Measurements from ENCODE around the gene ZNF684.

ZNF684 gene

DNA sequence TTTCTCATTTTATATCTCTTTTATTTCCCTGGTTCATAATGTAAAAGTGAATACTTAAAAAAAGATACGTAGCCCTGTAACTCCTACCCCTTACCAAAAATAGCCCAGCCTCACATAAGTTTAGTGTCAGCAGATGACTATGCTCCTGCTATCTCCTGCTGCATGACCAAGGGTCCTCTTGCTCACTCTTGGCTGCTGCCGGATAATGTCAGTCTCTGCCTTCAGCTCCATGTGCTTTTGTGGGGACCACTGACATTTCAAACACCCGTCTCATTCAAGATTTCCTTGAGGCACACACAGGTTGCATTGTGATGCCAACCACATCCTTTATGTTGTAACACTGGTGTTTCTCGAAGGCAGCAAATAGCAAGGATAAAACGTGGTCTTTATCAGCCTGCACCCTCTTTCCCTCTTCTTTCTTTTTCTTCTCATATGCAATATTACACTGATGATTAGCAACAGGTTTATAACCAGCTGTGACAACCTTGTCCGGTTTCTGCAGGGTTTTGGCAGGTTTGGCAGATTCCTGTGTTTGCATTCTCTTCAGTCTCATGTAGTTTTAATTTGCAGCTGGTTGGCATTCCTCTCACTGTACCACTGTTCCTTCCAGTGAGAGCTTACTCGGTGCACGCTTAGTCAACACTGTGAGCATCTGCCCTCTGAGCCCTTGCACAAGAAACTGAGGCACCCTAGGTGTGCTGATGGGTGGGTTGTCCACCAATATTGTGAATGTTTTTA is 62.2 kb downstream of the ZNF684 start:
- H2AFZ ChIP-seq (ENCODE audit: low read length), result no peak overlapping the region
- no peak overlapping the region for H3K4me3 ChIP-seq (ENCODE audit: low read depth, low read length, poor library complexity, severe bottlenecking)
- H3K4me1 ChIP-seq (ENCODE audit: insufficient read depth, low read length, severe bottlenecking), result no peaks in the 10 kb centered on the region
- H4K20me1 ChIP-seq (ENCODE audit: insufficient read depth, low read length), result no peaks in the 10 kb centered on the region
- H3K36me3 ChIP-seq (ENCODE audit: insufficient read depth, low read length), result no peaks in the 10 kb centered on the region
- H3K9me3 ChIP-seq (ENCODE audit: low read length), result peaks cover 6% of the 10 kb centered on the region; the same call in 1 of the 2 replicates
- TF ChIP-seq EZH2 (IDR thresholded peaks at IDR 0.05; ENCODE audit: borderline replicate concordance, low read length) (no peak), CTCF (IDR thresholded peaks at IDR 0.05; ENCODE audit: low read length) (no peak)
- H3K9me2 ChIP-seq (ENCODE audit: low read depth, low read length), result no peaks in the 10 kb centered on the region
- H3K27me3 ChIP-seq (ENCODE audit: insufficient read depth, low read length), result 0 out of 2 replicates have a peak, but pooled peaks cover 4% of the 10 kb centered on the region
- H3K27ac ChIP-seq (ENCODE audit: low read depth, low read length, poor library complexity, severe bottlenecking), result no peak overlapping the region
- no peaks in the 10 kb centered on the region for H3F3A ChIP-seq (ENCODE audit: insufficient read depth, low read length)
- no peaks in the 10 kb centered on the region for H3K79me2 ChIP-seq (ENCODE audit: insufficient read depth, low read length)
- H3K4me2 ChIP-seq (ENCODE audit: low read length), result no peak overlapping the region
- no peak overlapping the region for H3K9ac ChIP-seq (ENCODE audit: low read length)

GRCh38 chr1:40594187-40594531 is 62.7 kb downstream of the ZNF684 start:
- Histone ChIP-seq H3K27me3 (ENCODE audit: insufficient read depth, low read length) (0 out of 2 replicates have a peak, but pooled peaks cover 4% of the 10 kb centered on the region), H3K4me2 (ENCODE audit: low read length) (no peak overlapping the region), H4K20me1 (ENCODE audit: insufficient read depth, low read length) (no peaks in the 10 kb centered on the region), H3K9me2 (ENCODE audit: low read depth, low read length) (no peaks in the 10 kb centered on the region), H3K4me1 (ENCODE audit: insufficient read depth, low read length, severe bottlenecking) (no peaks in the 10 kb centered on the region), H3K27ac (ENCODE audit: low read depth, low read length, poor library complexity, severe bottlenecking) (no peak overlapping the region), H3K9me3 (ENCODE audit: low read length) (peaks cover 6% of the 10 kb centered on the region; the same call in 1 of the 2 replicates), H3K36me3 (ENCODE audit: insufficient read depth, low read length) (no peaks in the 10 kb centered on the region), H3K9ac (ENCODE audit: low read length) (no peak overlapping the region), H3F3A (ENCODE audit: insufficient read depth, low read length) (no peaks in the 10 kb centered on the region), H3K79me2 (ENCODE audit: insufficient read depth, low read length) (no peaks in the 10 kb centered on the region), H3K4me3 (ENCODE audit: low read depth, low read length, poor library complexity, severe bottlenecking) (no peak overlapping the region), H2AFZ (ENCODE audit: low read length) (no peak overlapping the region)
- TF ChIP-seq CTCF (IDR thresholded peaks at IDR 0.05; ENCODE audit: low read length), result no peak
- TF ChIP-seq EZH2 (IDR thresholded peaks at IDR 0.05; ENCODE audit: borderline replicate concordance, low read length), result no peak

DNA sequence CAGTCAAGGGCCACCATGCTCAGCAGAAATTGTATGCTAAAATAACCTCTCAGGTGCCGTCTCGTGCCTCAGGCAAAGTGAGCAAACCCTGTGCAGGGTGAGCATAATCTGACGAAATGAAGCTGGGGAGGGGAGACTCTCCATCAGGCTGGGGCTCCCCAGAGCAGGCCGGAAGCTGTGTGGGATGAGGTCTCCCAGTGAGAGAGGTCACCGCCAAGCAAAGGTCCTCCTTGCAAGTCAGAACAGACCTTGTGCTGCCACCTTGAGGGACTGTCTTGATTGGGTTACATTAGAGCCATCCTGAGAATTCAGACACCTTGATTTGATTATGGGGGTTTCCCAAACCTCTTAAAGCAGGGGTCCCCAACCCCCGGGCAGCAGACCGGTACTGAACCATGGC is 64.2 kb downstream of the ZNF684 start:
- Histone ChIP-seq H3K9ac (ENCODE audit: low read length) (no peak overlapping the region), H3K27me3 (ENCODE audit: insufficient read depth, low read length) (0 out of 2 replicates have a peak, but pooled peaks cover 4% of the 10 kb centered on the region), H3K79me2 (ENCODE audit: insufficient read depth, low read length) (no peaks in the 10 kb centered on the region), H3K9me3 (ENCODE audit: low read length) (peaks cover 6% of the 10 kb centered on the region; the same call in 1 of the 2 replicates), H3K4me3 (ENCODE audit: low read depth, low read length, poor library complexity, severe bottlenecking) (no peak overlapping the region), H3K9me2 (ENCODE audit: low read depth, low read length) (no peaks in the 10 kb centered on the region), H3K4me1 (ENCODE audit: insufficient read depth, low read length, severe bottlenecking) (no peaks in the 10 kb centered on the region), H3K4me2 (ENCODE audit: low read length) (no peak overlapping the region), H2AFZ (ENCODE audit: low read length) (no peak overlapping the region), H3F3A (ENCODE audit: insufficient read depth, low read length) (no peaks in the 10 kb centered on the region), H3K36me3 (ENCODE audit: insufficient read depth, low read length) (no peaks in the 10 kb centered on the region), H4K20me1 (ENCODE audit: insufficient read depth, low read length) (no peaks in the 10 kb centered on the region), H3K27ac (ENCODE audit: low read depth, low read length, poor library complexity, severe bottlenecking) (no peak overlapping the region)
- TF ChIP-seq CTCF (IDR thresholded peaks at IDR 0.05; ENCODE audit: low read length) (peak; percentile 15; the same call in 1 of the 2 replicates), EZH2 (IDR thresholded peaks at IDR 0.05; ENCODE audit: borderline replicate concordance, low read length) (no peak)
